BLaER1 (cell line): ENCODE measurements around the gene TNFAIP2.

Source experiments
- H3K27ac ChIP-seq: shearing (Covaris generic); formaldehyde crosslinking; 2 replicates; pipeline ENCODE4 v1.8.1; 2022
- H3K27me3 ChIP-seq: shearing (Covaris generic); formaldehyde crosslinking; 2 replicates; pipeline ENCODE4 v1.8.1; 2022
- H3K36me3 ChIP-seq: shearing (Covaris generic); formaldehyde crosslinking; 2 replicates; pipeline ENCODE4 v1.8.1; 2022
- H3K4me1 ChIP-seq: shearing (Covaris generic); formaldehyde crosslinking; 2 replicates; pipeline ENCODE4 v1.8.1; 2022
- H3K4me2 ChIP-seq: shearing (Covaris generic); formaldehyde crosslinking; 2 replicates; pipeline ENCODE4 v1.8.1; 2022
- H3K4me3 ChIP-seq: shearing (Covaris generic); formaldehyde crosslinking; 2 replicates; pipeline ENCODE4 v1.8.1; 2022
- H3K9ac ChIP-seq: shearing (Covaris generic); formaldehyde crosslinking; 2 replicates; pipeline ENCODE4 v1.8.1; 2022
- H3K9me3 ChIP-seq: shearing (Covaris generic); formaldehyde crosslinking; 2 replicates; pipeline ENCODE4 v1.8.1; 2022
- H4K20me1 ChIP-seq: shearing (Covaris generic); formaldehyde crosslinking; 2 replicates; pipeline ENCODE4 v1.8.1; 2022
- Cebpa-rat ChIP-seq: shearing (Covaris generic); IDR thresholded peaks from 2 replicates; pipeline ENCODE4 v1.8.1; 2022

The TNFAIP2 gene

DNA sequence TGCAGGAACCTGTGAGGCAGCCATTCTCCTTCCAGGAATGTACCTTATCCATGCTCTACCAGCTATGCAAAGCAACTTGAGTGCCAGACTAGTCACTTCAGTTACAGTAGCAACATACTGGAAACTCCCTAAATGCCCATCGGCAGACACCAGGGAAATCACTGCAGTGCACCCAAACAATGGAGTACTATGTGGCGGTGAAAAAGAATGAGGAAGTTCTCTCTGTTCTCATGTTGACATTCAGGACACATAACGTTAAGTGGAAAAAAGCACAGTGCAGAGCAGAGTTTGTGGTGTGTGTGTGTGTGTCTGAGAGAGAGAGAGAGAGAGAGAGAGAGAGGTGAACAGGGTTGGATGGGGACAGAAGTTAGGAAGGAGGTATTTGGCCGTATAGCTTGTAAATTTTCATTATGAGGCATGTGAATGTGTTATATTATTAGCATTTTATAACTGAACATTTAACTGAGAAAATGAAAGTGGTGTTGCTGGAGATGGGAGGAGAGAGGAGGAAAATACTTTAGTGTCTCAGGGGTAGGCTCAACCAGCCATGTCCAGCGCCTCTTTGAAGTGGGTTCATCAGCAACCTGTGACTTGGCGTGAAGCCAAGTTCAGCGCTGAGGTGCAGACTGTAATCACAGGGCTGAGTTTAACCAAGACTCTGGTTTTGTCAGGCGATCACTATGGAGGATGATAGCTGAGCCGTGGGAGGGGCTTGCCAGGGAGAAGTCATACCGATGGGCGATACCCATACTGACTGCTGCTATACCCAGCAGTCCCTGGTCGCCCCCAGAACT is 17.3 kb downstream of the TNFAIP2 start:
- H3K36me3 ChIP-seq = peaks cover 16% of the 10 kb centered on the region
- H3K9ac ChIP-seq = no peak overlapping the region
- no peak for TF ChIP-seq Cebpa-rat
- H4K20me1 ChIP-seq = no peaks in the 10 kb centered on the region
- H3K27ac ChIP-seq = no peak overlapping the region
- H3K4me2 ChIP-seq = peak overlapping the region; percentile 71
- H3K4me3 ChIP-seq = no peak overlapping the region
- no peaks in the 10 kb centered on the region for H3K27me3 ChIP-seq
- no peaks in the 10 kb centered on the region for H3K9me3 ChIP-seq
- peaks cover 39% of the 10 kb centered on the region for H3K4me1 ChIP-seq

DNA sequence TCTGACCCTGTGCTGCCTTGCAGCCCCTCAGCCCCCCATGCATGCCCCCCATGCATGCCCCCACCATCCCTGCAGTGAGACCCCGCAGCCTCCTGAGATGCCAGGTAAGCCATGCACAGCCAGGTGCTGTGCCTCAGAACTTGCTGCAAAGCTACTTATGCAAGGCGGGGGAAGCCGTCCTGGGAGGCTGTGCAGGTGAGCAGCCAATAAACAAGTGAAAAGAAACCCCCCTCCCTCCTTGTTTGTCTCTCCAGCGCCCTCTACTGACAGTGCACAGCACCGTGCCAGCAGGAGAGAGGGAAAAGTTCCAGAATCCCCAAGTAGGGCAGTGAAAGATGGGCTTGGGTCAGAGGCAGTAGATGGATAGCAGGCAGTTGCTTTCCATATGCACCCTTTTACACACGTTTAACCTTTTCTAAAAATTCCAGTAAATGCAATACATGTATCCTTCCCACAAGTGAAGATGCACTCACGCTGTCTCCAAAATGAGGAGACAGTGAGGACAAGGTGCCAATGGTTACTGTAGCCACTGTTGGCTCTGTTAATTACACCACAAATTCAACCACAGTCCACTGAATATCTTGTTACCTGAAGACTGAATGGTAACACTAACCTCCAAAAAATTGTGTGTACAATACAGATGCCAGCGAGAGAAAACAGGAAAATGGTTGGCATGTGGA is 18.0 kb downstream of the TNFAIP2 start:
- H3K4me1 ChIP-seq = peaks cover 39% of the 10 kb centered on the region
- H4K20me1 ChIP-seq = no peaks in the 10 kb centered on the region
- no peaks in the 10 kb centered on the region for H3K9me3 ChIP-seq
- H3K27ac ChIP-seq = no peak overlapping the region
- TF ChIP-seq Cebpa-rat = no peak
- H3K4me2 ChIP-seq = peak overlapping the region; percentile 71
- no peak overlapping the region for H3K9ac ChIP-seq
- no peak overlapping the region for H3K4me3 ChIP-seq
- H3K27me3 ChIP-seq = no peaks in the 10 kb centered on the region
- H3K36me3 ChIP-seq = peaks cover 8% of the 10 kb centered on the region

DNA sequence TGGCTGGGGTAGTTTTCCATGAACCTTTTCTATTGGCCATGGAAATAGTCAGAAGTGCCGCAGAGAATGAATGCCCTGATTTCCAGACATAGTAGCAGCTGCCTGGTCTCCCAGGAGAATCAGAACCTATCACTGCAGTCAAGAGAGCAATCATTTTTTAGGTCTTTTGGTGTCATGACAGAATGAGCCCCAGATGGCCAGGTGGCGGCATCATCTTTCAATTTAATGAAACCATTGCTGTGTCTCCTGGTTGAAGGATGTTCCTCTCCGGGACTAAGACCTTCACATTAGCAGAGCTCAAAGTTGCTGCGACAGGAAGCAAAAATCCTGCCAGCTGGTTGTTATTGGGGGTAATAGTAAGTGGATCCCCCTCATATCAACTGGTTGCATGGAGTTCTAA is 18.8 kb downstream of the TNFAIP2 start:
- no peaks in the 10 kb centered on the region for H3K9me3 ChIP-seq
- H3K27ac ChIP-seq = no peak overlapping the region
- H3K9ac ChIP-seq = no peak overlapping the region
- peaks cover 39% of the 10 kb centered on the region for H3K4me1 ChIP-seq
- peaks cover under 1% of the 10 kb centered on the region; the same call in 1 of the 2 replicates for H3K36me3 ChIP-seq
- no peak overlapping the region for H3K4me2 ChIP-seq
- no peak overlapping the region for H3K4me3 ChIP-seq
- TF ChIP-seq Cebpa-rat = no peak
- H4K20me1 ChIP-seq = no peaks in the 10 kb centered on the region
- H3K27me3 ChIP-seq = no peaks in the 10 kb centered on the region

DNA sequence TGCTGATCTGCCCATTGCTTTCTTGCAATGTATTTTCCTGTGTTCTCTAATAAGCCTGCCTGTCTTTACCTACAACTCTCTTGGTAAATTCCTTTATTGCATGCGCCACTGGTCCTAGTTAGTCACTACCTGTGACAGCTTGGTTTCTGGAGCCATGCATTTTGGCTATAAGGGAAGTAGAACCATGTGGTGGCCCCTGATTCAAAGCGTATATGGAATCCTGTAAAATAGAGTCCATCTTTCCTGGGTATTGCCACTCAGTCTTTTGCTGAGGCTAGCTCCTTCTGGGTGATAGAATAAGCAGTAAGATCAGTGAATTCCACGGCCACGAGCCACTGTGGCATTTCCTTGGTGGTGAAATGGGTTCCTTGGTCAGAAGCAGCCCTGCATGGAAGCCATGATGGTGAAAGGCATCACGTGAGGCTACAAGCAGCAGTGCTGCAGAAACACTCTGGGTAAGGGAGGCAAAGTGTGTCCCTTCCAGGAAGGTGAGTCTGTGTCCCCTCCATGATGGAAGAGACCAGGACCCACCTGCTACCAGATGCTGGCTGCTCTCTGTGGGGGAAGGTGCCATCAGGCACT is 19.6 kb downstream of the TNFAIP2 start:
- TF ChIP-seq Cebpa-rat = no peak

DNA sequence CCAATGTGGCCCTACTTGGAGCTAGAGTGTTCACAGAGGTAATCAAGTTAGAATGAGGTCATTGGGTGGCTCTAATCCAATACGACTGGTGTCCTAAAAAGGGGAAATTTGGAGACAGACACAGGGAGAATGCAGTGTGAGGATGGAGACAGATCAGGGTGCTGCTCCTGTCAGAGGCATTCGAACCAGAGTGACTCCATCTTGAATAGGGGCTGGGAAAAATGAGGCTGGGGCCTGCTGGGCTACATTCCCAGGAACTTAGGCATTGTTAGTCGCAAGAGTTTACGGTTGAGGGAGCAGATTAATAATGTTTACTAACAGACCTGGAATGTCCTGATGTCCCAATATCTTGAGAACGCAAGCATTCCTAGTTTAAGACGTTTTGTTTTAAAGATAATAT is 20.2 kb downstream of the TNFAIP2 start:
- no peak overlapping the region for H3K4me2 ChIP-seq
- H3K9ac ChIP-seq = no peak overlapping the region
- H3K27me3 ChIP-seq = no peaks in the 10 kb centered on the region
- no peak overlapping the region for H3K4me3 ChIP-seq
- H4K20me1 ChIP-seq = no peaks in the 10 kb centered on the region
- no peak for TF ChIP-seq Cebpa-rat
- no peaks in the 10 kb centered on the region for H3K9me3 ChIP-seq
- H3K4me1 ChIP-seq = peaks cover 38% of the 10 kb centered on the region
- H3K27ac ChIP-seq = no peak overlapping the region
- no peaks in the 10 kb centered on the region for H3K36me3 ChIP-seq

More for the DNA sequence above, 19.6 kb downstream of the TNFAIP2 start:
- H3K4me1 ChIP-seq = peaks cover 39% of the 10 kb centered on the region
- H3K27ac ChIP-seq = no peak overlapping the region
- H3K9me3 ChIP-seq = no peaks in the 10 kb centered on the region
- no peak overlapping the region for H3K4me2 ChIP-seq
- H3K9ac ChIP-seq = no peak overlapping the region
- H3K27me3 ChIP-seq = no peaks in the 10 kb centered on the region
- no peaks in the 10 kb centered on the region for H4K20me1 ChIP-seq
- H3K36me3 ChIP-seq = no peaks in the 10 kb centered on the region
- no peak overlapping the region for H3K4me3 ChIP-seq

DNA sequence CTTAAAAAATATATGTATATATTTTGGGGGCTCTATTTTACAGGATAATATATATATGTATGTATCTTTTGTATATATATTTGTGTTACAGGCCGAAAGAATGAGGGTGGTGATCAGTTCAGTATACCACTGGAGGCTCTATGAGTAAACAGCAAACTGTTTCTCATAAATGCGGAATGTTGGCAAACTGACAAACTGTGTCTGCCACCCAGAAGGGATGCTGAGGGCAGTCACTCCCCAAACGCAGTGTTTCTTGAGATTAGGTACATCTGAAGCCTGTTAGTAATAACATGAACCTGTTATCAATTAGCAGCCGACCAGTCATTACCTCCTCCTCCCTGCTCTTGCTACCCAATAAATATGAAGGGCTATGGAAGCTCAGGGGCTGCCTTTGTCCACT is 20.8 kb downstream of the TNFAIP2 start:
- no peak overlapping the region for H3K27ac ChIP-seq
- no peak overlapping the region for H3K4me3 ChIP-seq
- H4K20me1 ChIP-seq = no peaks in the 10 kb centered on the region
- H3K4me1 ChIP-seq = peaks cover 32% of the 10 kb centered on the region
- no peaks in the 10 kb centered on the region for H3K9me3 ChIP-seq
- no peaks in the 10 kb centered on the region for H3K27me3 ChIP-seq
- no peak overlapping the region for H3K4me2 ChIP-seq
- TF ChIP-seq Cebpa-rat = no peak
- H3K9ac ChIP-seq = no peak overlapping the region
- H3K36me3 ChIP-seq = no peaks in the 10 kb centered on the region

DNA sequence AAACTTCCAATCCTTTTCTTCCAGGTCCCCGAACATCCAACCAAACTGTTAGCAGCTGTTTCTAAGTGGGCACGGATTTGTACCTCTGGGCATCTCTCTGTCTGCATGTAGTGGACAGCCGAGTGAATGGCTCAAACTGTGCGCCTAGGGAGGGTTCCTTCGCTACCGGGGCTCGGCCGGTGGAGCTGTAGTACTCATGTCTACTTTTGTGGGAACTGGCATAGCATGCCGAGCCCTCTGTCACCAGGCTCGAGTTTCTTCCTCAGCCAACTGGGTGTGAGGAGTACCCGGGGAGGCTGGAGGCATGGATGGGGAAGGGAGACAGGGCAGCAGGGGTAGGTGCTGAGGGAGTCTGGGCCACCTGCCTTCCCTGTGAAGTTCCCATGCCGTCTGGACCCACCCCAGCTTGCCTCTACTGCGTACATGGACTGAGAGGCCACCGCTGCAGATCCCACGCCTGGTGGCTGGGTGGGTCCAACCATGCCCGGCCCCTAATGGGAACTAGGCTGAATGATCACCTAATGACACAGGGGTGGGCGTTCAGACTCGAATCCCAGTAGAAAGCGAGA is 23.0 kb downstream of the TNFAIP2 start:
- H3K27me3 ChIP-seq = no peaks in the 10 kb centered on the region
- no peak overlapping the region for H3K9ac ChIP-seq
- no peak for TF ChIP-seq Cebpa-rat
- no peaks in the 10 kb centered on the region for H3K36me3 ChIP-seq
- H3K4me1 ChIP-seq = peaks cover 12% of the 10 kb centered on the region
- H4K20me1 ChIP-seq = no peaks in the 10 kb centered on the region
- no peak overlapping the region for H3K4me3 ChIP-seq
- H3K4me2 ChIP-seq = no peak overlapping the region
- H3K27ac ChIP-seq = no peak overlapping the region
- no peaks in the 10 kb centered on the region for H3K9me3 ChIP-seq

DNA sequence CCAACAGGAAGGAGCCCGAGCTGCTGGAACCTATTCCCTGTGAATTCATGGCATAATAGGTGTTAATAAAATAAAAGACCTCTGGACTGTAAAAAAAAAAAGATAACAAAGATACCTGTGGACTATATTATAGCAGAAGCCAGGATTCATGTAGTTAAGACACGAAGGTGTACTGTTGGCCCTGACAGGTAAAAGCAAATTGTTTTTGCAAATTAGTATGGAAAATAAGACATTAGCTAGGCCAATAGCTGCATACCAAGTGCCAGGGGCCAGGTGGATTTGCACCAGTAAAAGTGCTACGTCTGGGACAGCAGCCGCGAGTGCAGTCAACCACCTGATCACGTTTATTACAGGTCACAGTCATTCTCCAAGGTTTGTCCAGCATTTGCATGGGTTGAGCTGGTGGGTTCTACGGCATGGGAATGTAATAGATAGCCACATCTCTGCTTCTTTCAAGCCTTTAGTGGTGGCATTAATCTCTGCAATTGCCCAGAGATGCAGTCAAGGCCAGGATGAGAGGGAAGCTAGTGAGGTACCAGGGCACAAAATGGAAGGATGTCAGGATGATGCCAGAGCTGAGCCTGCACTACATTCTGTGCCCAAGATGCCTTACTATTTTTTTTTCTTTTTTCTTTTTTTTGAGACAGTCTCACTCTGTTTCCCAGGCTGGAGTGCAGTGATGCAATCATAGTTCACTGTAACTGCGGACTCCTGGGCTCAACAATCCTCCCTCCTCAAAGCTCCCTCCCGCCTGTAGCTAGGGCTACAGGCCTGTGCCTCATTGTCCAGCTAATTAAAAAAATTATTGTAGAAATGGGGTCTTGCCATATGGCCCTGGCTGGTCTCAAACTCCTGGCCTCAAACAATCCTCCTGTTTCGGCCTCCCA is 26.3 kb downstream of the TNFAIP2 start:
- Histone ChIP-seq H3K4me3 (no peak overlapping the region), H3K4me1 (no peaks in the 10 kb centered on the region), H3K27me3 (no peaks in the 10 kb centered on the region), H3K4me2 (no peak overlapping the region), H4K20me1 (no peaks in the 10 kb centered on the region), H3K9ac (no peak overlapping the region), H3K27ac (no peak overlapping the region), H3K9me3 (no peaks in the 10 kb centered on the region), H3K36me3 (no peaks in the 10 kb centered on the region)
- no peak for TF ChIP-seq Cebpa-rat

DNA sequence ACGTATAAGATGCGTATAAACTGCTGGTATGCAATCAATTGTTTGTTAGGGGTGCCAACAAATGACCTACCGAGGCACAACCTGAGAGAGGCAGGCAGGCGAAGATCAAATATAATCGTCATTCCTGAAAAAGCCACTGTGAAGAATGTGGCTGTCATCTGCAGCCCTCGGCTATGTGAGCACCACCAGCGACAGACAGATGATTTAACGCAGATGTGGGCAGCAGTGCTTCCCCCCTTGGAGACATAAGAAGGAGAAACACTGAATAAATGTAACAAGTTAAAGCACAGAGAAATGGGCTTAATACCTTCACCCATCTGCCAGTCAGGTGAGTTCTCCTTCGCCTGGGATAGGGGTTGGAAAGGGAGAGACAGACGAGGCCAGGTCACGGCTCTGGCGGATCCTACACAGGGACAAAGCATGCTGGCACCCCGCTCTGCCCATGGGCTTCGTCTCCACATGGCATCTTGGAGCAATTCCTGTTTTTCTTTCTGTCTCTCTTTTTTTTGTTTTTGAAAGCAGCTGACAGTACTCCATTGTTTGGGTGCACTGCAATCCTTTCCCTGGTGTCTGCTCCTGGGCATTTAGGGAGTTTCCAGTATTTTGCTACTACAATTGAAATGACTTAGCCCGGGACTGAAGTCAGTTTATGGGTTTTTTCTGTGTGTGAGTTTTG is 28.1 kb downstream of the TNFAIP2 start:
- H3K4me2 ChIP-seq = no peak overlapping the region
- no peak overlapping the region for H3K9ac ChIP-seq
- no peaks in the 10 kb centered on the region for H3K27me3 ChIP-seq
- H3K36me3 ChIP-seq = no peaks in the 10 kb centered on the region
- no peaks in the 10 kb centered on the region for H4K20me1 ChIP-seq
- H3K9me3 ChIP-seq = no peaks in the 10 kb centered on the region
- no peak overlapping the region for H3K4me3 ChIP-seq
- H3K27ac ChIP-seq = no peak overlapping the region
- H3K4me1 ChIP-seq = no peaks in the 10 kb centered on the region
- no peak for TF ChIP-seq Cebpa-rat
